K562 (cell line): ENCODE measurements around the gene ZFYVE21. TPM values are rescaled to one million over a fixed set of nuclear protein-coding genes. Genes with fewer than 3 reads are reported as not detected.

Source experiments
- ATAC-seq: fragments of 200-7000 bp; cut with Tn5 transposase; 3 replicates; pipeline ENCODE4 v1.9.1; 2020; ENCODE audit warnings: moderate library complexity
- BruUV-seq: library from RNA; stranded (reverse); fragments of 400-500 nt; replicated peaks from 2 replicates; lab custom pipeline; 2021; lab: Mats Ljungman, UMichigan
- CTCF ChIA-PET: fragments of 300-600 bp; formaldehyde crosslinking; extraction: SDS; loops from one replicate; lab custom pipeline; 2021; ENCODE audit warnings: low intra/inter-chr PET ratio; lab: Yijun Ruan, JAX
- POLR2A ChIA-PET: fragments of 300-600, 350-650 bp; sonication (Branson Sonifier 250); formaldehyde crosslinking; extraction: SDS; loops from one replicate; lab custom pipeline; 2021; ENCODE audit warnings: antibody characterized with exemption, inconsistent platforms; lab: Yijun Ruan, JAX
- DNase-seq, 4 experiments: peaks; one replicate each; pipeline versions ENCODE4 v3.0.0 to v3.0.0-alpha.2; 2011 to 2018; ENCODE audit warnings: low spot score in 3 of 4, mixed read lengths in 3 of 4; ENCODE audit errors: extremely low read depth in 1 of 4
- FAIRE-seq: peaks from 2 replicates; lab custom pipeline; 2011; peaks lifted over from hg19 to GRCh38; lab: Jason Lieb, UNC
- H2AFZ ChIP-seq: 2 replicates; pipeline ENCODE4 v1.6.0; 2011; ENCODE audit warnings: low read depth, low read length, control low read depth, inconsistent platforms
- H3K27ac ChIP-seq: fragments of 200-600 bp; 3 replicates; pipeline ENCODE4 v1.8.0; 2011; ENCODE audit warnings: low read depth, mild to moderate bottlenecking, control low read depth, inconsistent platforms, low read length, moderate library complexity, mixed read lengths; ENCODE audit errors: extremely low read depth
- H3K27me3 ChIP-seq, 2 experiments: fragments of 300-600 bp in 1 of 2; 2 replicates in 1 of 2; 3 replicates in 1 of 2; pipeline versions ENCODE4 v1.6.0 to v1.8.0; 2011; ENCODE audit warnings: inconsistent platforms in 2 of 2, low read length in 2 of 2, mild to moderate bottlenecking in 1 of 2, mixed read lengths in 1 of 2, moderate library complexity in 1 of 2; ENCODE audit not compliant: control insufficient read depth in 2 of 2, insufficient read depth in 2 of 2
- H3K36me3 ChIP-seq: fragments of 300-600 bp; 3 replicates; pipeline ENCODE4 v1.8.0; 2011; ENCODE audit warnings: mild to moderate bottlenecking, low read length, inconsistent platforms; ENCODE audit not compliant: control insufficient read depth, insufficient read depth
- H3K4me1 ChIP-seq, 2 experiments: fragments of 200-600 bp in 1 of 2; replicated peaks in 1 of 2; 2 replicates in 1 of 2; 3 replicates in 1 of 2; pipeline versions ENCODE4 v1.5.1 to v1.8.0; 2011; ENCODE audit warnings: inconsistent platforms in 2 of 2, low read length in 2 of 2, mild to moderate bottlenecking in 1 of 2, mixed read lengths in 1 of 2, moderate library complexity in 1 of 2; ENCODE audit not compliant: control insufficient read depth in 2 of 2, insufficient read depth in 2 of 2
- H3K4me2 ChIP-seq: 2 replicates; pipeline ENCODE4 v1.6.1; 2011; ENCODE audit warnings: low read length, control low read depth, inconsistent platforms, mixed read lengths; ENCODE audit not compliant: insufficient read depth
- H3K4me3 ChIP-seq: fragments of 200-600 bp; sonication (generic), shearing (Covaris generic); 2 replicates; pipeline ENCODE4 v1.5.1; 2016; ENCODE audit warnings: control low read depth, inconsistent platforms
- H3K79me2 ChIP-seq: fragments of 200-600 bp; 3 replicates; pipeline ENCODE4 v1.8.0; 2011; ENCODE audit warnings: low read length, inconsistent platforms; ENCODE audit not compliant: control insufficient read depth, insufficient read depth
- H3K9ac ChIP-seq, 2 experiments: 2 replicates each; pipeline versions ENCODE4 v1.6.0 to v1.6.1; 2011; ENCODE audit warnings: low read depth in 2 of 2, low read length in 2 of 2, control low read depth in 1 of 2, inconsistent platforms in 1 of 2, mild to moderate bottlenecking in 1 of 2, mixed read lengths in 1 of 2; ENCODE audit not compliant: insufficient read depth in 1 of 2
- H3K9me1 ChIP-seq: one replicate; pipeline ENCODE4 v1.6.0; 2011; ENCODE audit warnings: inconsistent platforms, mild to moderate bottlenecking, low read length, moderate library complexity; ENCODE audit not compliant: control insufficient read depth, insufficient read depth
- H3K9me3 ChIP-seq: replicated peaks from 2 replicates; pipeline ENCODE4 v1.5.1; 2011; ENCODE audit warnings: low read depth, low read length, inconsistent platforms; ENCODE audit not compliant: control insufficient read depth, insufficient read depth
- H4K20me1 ChIP-seq: replicated peaks from 2 replicates; pipeline ENCODE4 v1.6.1; 2011; ENCODE audit warnings: low read length, inconsistent platforms, mixed read lengths; ENCODE audit not compliant: control insufficient read depth, insufficient read depth
- GTF2E2 ChIP-seq: fragments of 200-800 bp; sonication (Bioruptor generic); IDR thresholded peaks from 2 replicates; pipeline ENCODE4 v1.6.1; 2016; ENCODE audit warnings: missing genetic modification characterization, missing compliant biosample characterization
- ID3 ChIP-seq, 2 experiments: fragments of 250-450 bp in 1 of 2; fragments of 450-650 bp in 1 of 2; sonication (Bioruptor Pico) in 1 of 2; IDR thresholded peaks; 2 replicates each; pipeline versions ENCODE4 v1.6.1 to v1.8.0; 2016 to 2021; ENCODE audit warnings: mild to moderate bottlenecking in 2 of 2, moderate library complexity in 2 of 2, missing compliant biosample characterization in 1 of 2, missing genetic modification characterization in 1 of 2
- POLR2G ChIP-seq: fragments of 200-400 bp; formaldehyde crosslinking; IDR thresholded peaks from 2 replicates; pipeline ENCODE4 v1.6.1; 2017; ENCODE audit warnings: low read depth, mild to moderate bottlenecking, antibody characterized with exemption, low read length, moderate library complexity
- PRDM10 ChIP-seq: fragments of 450-650 bp; IDR thresholded peaks from 2 replicates; pipeline ENCODE4 v1.6.1; 2018; ENCODE audit not compliant: partially characterized antibody
- RBFOX2 ChIP-seq: fragments of 200-400 bp; formaldehyde crosslinking; IDR thresholded peaks from 2 replicates; pipeline ENCODE4 v1.6.1; 2017; ENCODE audit warnings: low read depth, mild to moderate bottlenecking, low read length, moderate library complexity
- ZBTB1 ChIP-seq: sonication (generic); formaldehyde crosslinking; IDR thresholded peaks from 2 replicates; pipeline ENCODE4 v1.8.1; 2023; ENCODE audit warnings: missing genetic modification reagents, low read depth, mild to moderate bottlenecking, borderline replicate concordance
- ZNF551 ChIP-seq: fragments of 250-450 bp; sonication (Bioruptor Pico); IDR thresholded peaks from 2 replicates; pipeline ENCODE4 v1.5.0; 2021; ENCODE audit warnings: mild to moderate bottlenecking, moderate library complexity
- WGBS: fragments of 100-300 bp; shearing (Covaris generic); methylation state at CpG from one replicate; pipeline ENCODE4 v1.1.6; 2016; ENCODE audit warnings: low coverage, mixed read lengths; ENCODE audit not compliant: insufficient coverage; ENCODE audit errors: missing lambda C conversion rate; 5-methylcytosine and 5-hydroxymethylcytosine counted together
- in situ Hi-C: fragments of 300-500 bp; cut with MboI; formaldehyde crosslinking; loops from 4 replicates; pipeline ENCODE4 v1.15.0; 2018; ENCODE audit warnings: inconsistent platforms, mixed read lengths
- intact Hi-C: fragments of 100-400 bp; cut with micrococcal nuclease; formaldehyde crosslinking; loops from 2 replicates; pipeline ENCODE4 v1.14.2; 2022
- polyA plus RNA-seq, 8 experiments: library from polyadenylated mRNA; depleted of rRNA in 4 of 8; stranded (reverse) in 5 of 8; unstranded in 3 of 8; fragments of >200 nt; fragmentation: Nextera tagmentation in 2 of 8; fragmentation: Illumina TruSeq in 1 of 8; extraction: Ambion mirVana in 2 of 8; extraction: Trizol in 1 of 8; gene quantifications; 2 replicates each; pipeline versions ENCODE4 v1.2.1 to v1.2.3, GENCODE V29; 2011 to 2014; ENCODE audit warnings: inconsistent platforms in 1 of 8, missing spikeins in 1 of 8
- total RNA-seq, 7 experiments: library from RNA; depleted of rRNA in 6 of 7; stranded (reverse); fragments of >200 nt in 6 of 7; fragmentation: Illumina TruSeq in 2 of 7; extraction: Trizol in 2 of 7; gene quantifications; 2 replicates each; pipeline versions ENCODE4 v1.2.1 to v1.2.3, GENCODE V29; 2011 to 2021; ENCODE audit warnings: low replicate concordance in 1 of 7

ZFYVE21 gene
- total and polyA plus RNA-seq, 9 of the 15 experiments (the other 6 are each of a cell fraction or from before 2014, with no cell fraction given) = 0.90 to 23.1 (median 15.6) TPM

GRCh38 chr14:103709814-103710213 lies 5.8 kb upstream of the ZFYVE21 start (continued):
- TF ChIP-seq GTF2E2 (no peak), ID3 (CRISPR knock-in tag; IDR thresholded peaks at IDR 0.05) (no peak), ID3 (tag; IDR thresholded peaks at IDR 0.05) (no peak), POLR2G (peak; percentile 60; the same call in 1 of the 2 replicates), ZBTB1 (CRISPR knock-in tag) (no peak), RBFOX2 (0 out of 2 replicates have a peak, but pooled peaks have one; percentile 12)

GRCh38 chr14:103710771-103711377 lies 4.7 kb upstream of the ZFYVE21 start:
- no peak for FAIRE-seq
- peaks cover 73% of the 10 kb centered on the region; the same call in 2 of the 3 replicates for H3K36me3 ChIP-seq
- in situ Hi-C loops = no loop called here
- peaks cover 11 to 42% of the 10 kb centered on the region in 2 experiments; a peak in 4 of 5 replicates for H3K4me1 ChIP-seq
- H3K9ac ChIP-seq = no peak overlapping the region
- CTCF ChIA-PET = no interaction called here
- H3K9me1 ChIP-seq = no peaks in the 10 kb centered on the region
- peaks cover 32% of the 10 kb centered on the region for H3K79me2 ChIP-seq
- H3K27me3 ChIP-seq = no peaks in the 10 kb centered on the region
- no peak for TF ChIP-seq ZNF551 (CRISPR knock-in tag)
- peak; percentile 21 for TF ChIP-seq PRDM10
- 80% methylated on average over 7 of the region's 9 CpGs for WGBS
- no peaks in the 10 kb centered on the region for H4K20me1 ChIP-seq
- POLR2A ChIA-PET = no interaction called here
- intact Hi-C loops = no loop called here
- BruUV-seq = no TSS peak
- no peak for ATAC-seq
- no peak overlapping the region for H2AFZ ChIP-seq
- DNase-seq = no peak
- H3K4me3 ChIP-seq = no peak overlapping the region
- no peaks in the 10 kb centered on the region for H3K9me3 ChIP-seq
- no peak overlapping the region for H3K4me2 ChIP-seq
- H3K27ac ChIP-seq = no peak overlapping the region
